Metanephros (tissue), 1 donor: ENCODE measurements around the gene AKAP7. TPM values are rescaled to one million over a fixed set of nuclear protein-coding genes. Genes with fewer than 3 reads are reported as not detected.

Source experiments
- total RNA-seq: library from RNA; depleted of rRNA; stranded (reverse); fragments of >200 nt; gene quantifications from one replicate; pipeline ENCODE4 v1.2.3, GENCODE V29; 2014

AKAP7 gene
- total RNA-seq: 13.5 TPM

DNA sequence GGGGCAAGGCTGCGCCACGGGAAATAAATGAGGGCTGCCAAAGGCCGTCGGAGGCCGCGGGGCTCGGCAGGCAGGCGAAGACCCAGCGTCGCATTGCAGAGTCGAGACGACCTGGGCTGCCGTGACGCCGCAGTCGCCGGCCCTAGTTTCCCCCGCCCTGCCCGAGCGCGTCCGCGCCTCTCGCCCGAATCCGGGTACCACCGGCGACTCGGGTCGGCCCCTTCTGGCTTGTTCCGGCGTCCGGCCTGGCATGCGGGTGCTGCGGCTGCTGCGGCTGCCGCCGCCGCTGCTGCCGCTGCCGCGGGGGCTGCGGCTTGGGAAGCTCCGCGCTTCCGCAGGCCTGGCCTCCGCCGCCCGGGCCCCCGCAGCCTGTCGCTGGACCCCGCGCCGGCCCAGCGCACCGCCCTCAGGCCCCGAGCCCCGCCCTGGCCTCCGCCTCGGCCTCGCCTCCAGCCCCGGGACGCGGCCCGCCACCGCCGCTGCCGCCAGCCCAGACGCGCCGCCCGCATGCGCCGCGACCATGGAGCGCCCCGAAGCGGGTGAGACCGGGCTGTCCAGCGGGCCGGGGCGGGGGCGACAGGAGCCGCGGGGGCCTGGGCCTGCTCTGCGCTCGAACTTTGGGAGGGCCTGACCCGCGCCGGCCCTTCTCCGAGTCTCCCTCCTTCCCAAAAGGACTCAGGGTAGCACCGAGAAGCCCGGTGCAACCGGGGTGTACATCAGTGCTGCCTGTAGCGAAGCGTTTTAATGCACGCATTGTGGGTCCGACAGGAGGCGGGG, at the start of gene AKAP7:
TSS of gene AKAP7 (plus strand) at position 224 of the 777 bp plus-strand sequence. CDS start at position 521, 297 bp downstream.

Other genes starting within 250 kb of the AKAP7 start
- gene EPB41L2, start 72.2 kb upstream of the AKAP7 start, total RNA-seq: 169 TPM